Nephron progenitor cell (in vitro differentiated cells): ENCODE data around the gene ZSCAN30.
A peak's percentile ranks its signal among the peaks of the same experiment; 100 is the strongest.

Experiments used
- DNase-seq: peaks from one replicate; pipeline ENCODE4 v3.0.0; 2021
- H3K27ac Mint-ChIP-seq: 2 replicates; pipeline ENCODE4 v1.8.0; 2021; ENCODE audit warnings: mild to moderate bottlenecking, moderate library complexity, mixed read lengths
- H3K27me3 Mint-ChIP-seq: 2 replicates; pipeline ENCODE4 v1.8.0; 2021; ENCODE audit warnings: mild to moderate bottlenecking, low read depth, mixed read lengths; ENCODE audit not compliant: poor library complexity
- H3K36me3 Mint-ChIP-seq: 2 replicates; pipeline ENCODE4 v1.8.0; 2021; ENCODE audit warnings: low read depth, mixed read lengths
- H3K4me1 Mint-ChIP-seq: 2 replicates; pipeline ENCODE4 v1.8.0; 2021; ENCODE audit warnings: mixed read lengths
- H3K4me3 Mint-ChIP-seq: 2 replicates; pipeline ENCODE4 v1.8.0; 2021; ENCODE audit warnings: mild to moderate bottlenecking, moderate library complexity, mixed read lengths
- H3K9me3 Mint-ChIP-seq: 2 replicates; pipeline ENCODE4 v1.8.0; 2021; ENCODE audit warnings: mild to moderate bottlenecking, moderate library complexity, mixed read lengths
- CTCF ChIP-seq: fragments of 200-600 bp; sonication (generic); IDR thresholded peaks from 2 replicates; pipeline ENCODE4 v1.5.0; 2021; ENCODE audit warnings: antibody characterized with exemption

The ZSCAN30 gene

GRCh38 chr18:35331367-35332087 lies 41.5 kb upstream of the ZSCAN30 start:
- TF ChIP-seq CTCF = no peak
- Mint-ChIP-seq H3K4me3 (no peak overlapping the region), H3K4me1 (no peaks in the 10 kb centered on the region), H3K27me3 (no peaks in the 10 kb centered on the region), H3K27ac (no peak overlapping the region), H3K9me3 (no peaks in the 10 kb centered on the region), H3K36me3 (peaks cover 10% of the 10 kb centered on the region)
- no peak for DNase-seq

DNA sequence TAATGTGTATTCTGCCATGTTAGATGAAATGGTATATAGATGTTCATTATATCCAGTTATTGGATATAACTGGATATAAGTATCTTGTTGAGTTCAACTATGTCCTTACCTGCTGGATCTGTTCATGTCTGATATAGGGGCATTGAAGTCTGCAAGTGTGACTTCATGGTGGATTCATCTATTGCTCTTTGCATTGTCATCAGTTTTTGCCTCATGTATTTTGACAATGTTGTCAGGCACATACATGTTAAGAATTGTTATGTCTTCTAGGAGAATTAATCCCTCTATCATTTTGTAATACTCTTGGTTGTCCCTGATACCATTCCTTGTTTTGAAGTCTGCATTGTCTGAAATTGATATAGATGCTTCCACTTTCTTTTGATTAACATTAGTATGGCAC lies 38.8 kb upstream of the ZSCAN30 start:
- Mint-ChIP-seq H3K4me1 (no peaks in the 10 kb centered on the region), H3K4me3 (no peak overlapping the region), H3K27ac (no peak overlapping the region), H3K9me3 (no peaks in the 10 kb centered on the region), H3K36me3 (peaks cover 10% of the 10 kb centered on the region), H3K27me3 (no peaks in the 10 kb centered on the region)
- TF ChIP-seq CTCF = no peak
- no peak for DNase-seq

GRCh38 chr18:35326695-35327387 lies 36.8 kb upstream of the ZSCAN30 start:
- no peak for DNase-seq
- Mint-ChIP-seq H3K4me1 (no peaks in the 10 kb centered on the region), H3K27ac (no peak overlapping the region), H3K27me3 (no peaks in the 10 kb centered on the region), H3K9me3 (no peaks in the 10 kb centered on the region), H3K4me3 (no peak overlapping the region), H3K36me3 (peaks cover 10% of the 10 kb centered on the region)
- TF ChIP-seq CTCF = no peak

- H3K27ac Mint-ChIP-seq = peak overlapping the region; percentile 73
- H3K27me3 Mint-ChIP-seq = no peaks in the 10 kb centered on the region
- no peak for TF ChIP-seq CTCF
- no peak overlapping the region for H3K4me3 Mint-ChIP-seq
- no peaks in the 10 kb centered on the region for H3K4me1 Mint-ChIP-seq
- DNase-seq = no peak
- H3K36me3 Mint-ChIP-seq = peaks cover 10% of the 10 kb centered on the region
- H3K9me3 Mint-ChIP-seq = no peaks in the 10 kb centered on the region
These were observed 35.1 kb upstream of the ZSCAN30 start for GRCh38 chr18:35324926-35325655.

GRCh38 chr18:35322486-35323458 lies 32.7 kb upstream of the ZSCAN30 start:
- Mint-ChIP-seq H3K9me3 (no peaks in the 10 kb centered on the region), H3K27ac (no peak overlapping the region), H3K4me3 (no peak overlapping the region), H3K4me1 (no peaks in the 10 kb centered on the region), H3K27me3 (no peaks in the 10 kb centered on the region), H3K36me3 (peaks cover 4% of the 10 kb centered on the region)
- no peak for TF ChIP-seq CTCF
- no peak for DNase-seq
